ENCODE measurements around the gene CBX5.
A peak's percentile ranks its signal among the peaks of the same experiment; 100 is the strongest.

DNA sequence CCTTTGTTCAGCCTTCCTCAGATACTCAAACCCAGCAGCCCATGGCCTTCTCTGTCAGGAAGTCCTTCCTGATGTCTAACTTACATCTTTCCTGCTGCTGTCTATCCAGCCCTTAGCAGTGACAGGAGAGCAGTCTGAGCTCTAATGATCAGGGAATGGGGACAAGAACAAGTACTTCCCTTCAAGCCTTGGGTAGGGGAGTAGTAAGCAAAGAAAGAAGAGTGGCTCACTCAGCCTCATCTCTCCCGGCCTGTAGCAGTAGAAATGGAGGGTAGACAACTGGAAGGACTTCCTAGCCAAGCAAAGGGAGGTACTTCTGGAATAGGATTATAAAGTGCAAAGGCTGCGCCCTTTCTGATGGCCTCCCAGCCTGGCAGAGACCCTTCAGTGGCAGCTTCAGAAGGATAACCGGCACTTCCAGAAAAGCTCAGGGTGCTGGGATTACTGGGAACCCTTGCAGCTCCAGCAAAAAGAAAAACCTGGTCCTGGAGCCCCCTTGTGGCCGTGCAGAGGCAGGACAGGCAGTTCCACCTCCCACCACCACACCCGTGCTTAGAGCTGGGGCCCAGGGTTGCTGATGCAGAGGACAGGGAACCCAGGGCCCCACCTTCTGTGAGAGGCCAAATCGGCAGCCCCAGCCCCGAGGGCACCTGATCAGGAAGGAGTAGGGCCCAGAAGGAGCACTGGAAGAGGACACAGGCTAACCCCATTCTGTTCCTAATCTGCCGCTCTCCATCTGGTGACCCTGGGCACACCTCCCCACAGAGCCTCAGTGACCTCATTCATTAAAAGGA, 78.7 kb downstream of the CBX5 start:
- TF ChIP-seq CTCF (IDR thresholded peaks at IDR 0.05; ENCODE audit: insufficient read depth, low read depth, low read length) (peak; percentile 91), EZH2 (IDR thresholded peaks at IDR 0.05; ENCODE audit: insufficient read depth, low read length) (peak; percentile 50)

Measured in astrocyte (in vitro differentiated cells and primary cell).